Astrocyte of the cerebellum (primary cell): ENCODE data around the gene DNAJC1.
"Not testable (repeated sequence)": the region's sequence is repeated elsewhere in the genome, so short reads cannot be mapped to it uniquely, and the experiment has no call there.

Source experiments
- DNase-seq: peaks from one replicate; pipeline ENCODE4 v3.0.0-alpha.2; 2011; ENCODE audit warnings: low read depth
- H3K4me3 ChIP-seq: 2 replicates; pipeline ENCODE4 v1.5.1; 2011; ENCODE audit warnings: mild to moderate bottlenecking, low read depth, low read length, moderate library complexity
- CTCF ChIP-seq: IDR thresholded peaks from 2 replicates; pipeline ENCODE4 v1.5.1; 2012; ENCODE audit warnings: low read length, low read depth, moderate library complexity, mild to moderate bottlenecking; ENCODE audit errors: missing control alignments
- in situ Hi-C: cut with HindIII; loops from 2 replicates; pipeline ENCODE4 v1.10.0; 2017; ENCODE audit warnings: low sequenced_read_pairs

The DNAJC1 gene

GRCh38 chr10:22034333-22034732, 30.8 kb upstream of the DNAJC1 start:
- DNase-seq: no peak
- H3K4me3 ChIP-seq: no peak overlapping the region
- TF ChIP-seq CTCF: no peak
- in situ Hi-C loops: no loop called here

- in situ Hi-C loops: not testable (repeated sequence)
Observed at GRCh38 chr10:22032268-22032667, 28.7 kb upstream of the DNAJC1 start.

GRCh38 chr10:22030421-22030820, 26.9 kb upstream of the DNAJC1 start:
- in situ Hi-C loops: no loop called here
- no peak overlapping the region for H3K4me3 ChIP-seq
- no peak for DNase-seq
- TF ChIP-seq CTCF: no peak

More at GRCh38 chr10:22032268-22032667, 28.7 kb upstream of the DNAJC1 start:
- DNase-seq, H3K4me3 ChIP-seq: not testable (repeated sequence)

GRCh38 chr10:22029445-22030236, 26.1 kb upstream of the DNAJC1 start:
- no peak overlapping the region for H3K4me3 ChIP-seq
- in situ Hi-C loops: no loop called here
- DNase-seq: no peak
- no peak for TF ChIP-seq CTCF

- no peak for DNase-seq
- no peak for TF ChIP-seq CTCF
- H3K4me3 ChIP-seq: no peak overlapping the region
- in situ Hi-C loops: no loop called here
Observed at GRCh38 chr10:22027364-22028238, 24.1 kb upstream of the DNAJC1 start.

GRCh38 chr10:22026287-22026686, 22.8 kb upstream of the DNAJC1 start:
- in situ Hi-C loops: no loop called here
- no peak for DNase-seq
- H3K4me3 ChIP-seq: no peak overlapping the region
- TF ChIP-seq CTCF: no peak

- no peak for DNase-seq
- H3K4me3 ChIP-seq: no peak overlapping the region
- TF ChIP-seq CTCF: no peak
- in situ Hi-C loops: no loop called here
Observed at GRCh38 chr10:22023508-22023907, 20.0 kb upstream of the DNAJC1 start.
